NB4 (cell line): Measurements from ENCODE around the gene OBSCN.

Experiments
- CTCF ChIP-seq: IDR thresholded peaks from one replicate; pipeline ENCODE4 v1.5.1; 2012; ENCODE audit warnings: low read depth, low read length
- POLR2A ChIP-seq: IDR thresholded peaks from 2 replicates; pipeline ENCODE4 v1.6.1; 2011; ENCODE audit warnings: mild to moderate bottlenecking; ENCODE audit not compliant: insufficient read length; ENCODE audit errors: extremely low read depth
- TF ChIP-seq, protein P1 (sequence below): IDR thresholded peaks from 2 replicates; pipeline ENCODE4 v1.6.1; 2011; ENCODE audit warnings: low read depth, low read length

- TF ChIP-seq CTCF (no peak), POLR2A (no peak)
- TF ChIP-seq, protein P1, sequence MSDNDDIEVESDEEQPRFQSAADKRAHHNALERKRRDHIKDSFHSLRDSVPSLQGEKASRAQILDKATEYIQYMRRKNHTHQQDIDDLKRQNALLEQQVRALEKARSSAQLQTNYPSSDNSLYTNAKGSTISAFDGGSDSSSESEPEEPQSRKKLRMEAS, result no peak
Measured at GRCh38 chr1:228304766-228305395, 97.0 kb downstream of the OBSCN start.
